Suprapubic skin (tissue), 4 donors: ENCODE data around the gene VAV2.
"Not testable (repeated sequence)": the region's sequence is repeated elsewhere in the genome, so short reads cannot be mapped to it uniquely, and the experiment has no call there.

Source experiments
- CTCF ChIP-seq, 2 donors: fragments of 200-600 bp in 1 of 2; fragments of 450-650 bp in 1 of 2; sonication (generic) in 1 of 2; IDR thresholded peaks; one replicate each; pipeline ENCODE4 v1.5.1; 2016 to 2019; ENCODE audit warnings: antibody characterized with exemption in 2 of 2, mild to moderate bottlenecking in 1 of 2, moderate library complexity in 1 of 2
- EP300 ChIP-seq: sonication (generic); formaldehyde crosslinking; IDR thresholded peaks from one replicate; pipeline ENCODE4 v1.6.1; 2017; ENCODE audit warnings: antibody characterized with exemption
- POLR2AphosphoS5 ChIP-seq, 3 donors: sonication (generic); formaldehyde crosslinking; IDR thresholded peaks; one replicate each; pipeline ENCODE4 v1.6.1; 2017; ENCODE audit warnings: antibody characterized with exemption in 3 of 3

- not testable (repeated sequence) for TF ChIP-seq CTCF (IDR thresholded peaks at IDR 0.05); POLR2AphosphoS5 (IDR thresholded peaks at IDR 0.05); EP300
Measured at GRCh38 chr9:133988771-133989170, 3.4 kb downstream of the VAV2 start.
